ENCODE results near the gene USP13.

USP13 gene

GRCh38 chr3:179610066-179610465 lies 42.8 kb upstream of the USP13 start:
- TF ChIP-seq CTCF (IDR thresholded peaks at IDR 0.05; ENCODE audit: low read depth, low read length): no peak
- H3K4me3 ChIP-seq (ENCODE audit: low read depth, low read length): no peak overlapping the region

- H3K4me3 ChIP-seq (ENCODE audit: low read depth, low read length): no peak overlapping the region
Measured at GRCh38 chr3:179613807-179614206, 39.0 kb upstream of the USP13 start.

GRCh38 chr3:179615458-179616173 lies 37.2 kb upstream of the USP13 start:
- H3K4me3 ChIP-seq (ENCODE audit: low read depth, low read length): no peak overlapping the region
- TF ChIP-seq CTCF (IDR thresholded peaks at IDR 0.05; ENCODE audit: low read depth, low read length): no peak

More at GRCh38 chr3:179613807-179614206, 39.0 kb upstream of the USP13 start:
- no peak for TF ChIP-seq CTCF (IDR thresholded peaks at IDR 0.05; ENCODE audit: low read depth, low read length)

GRCh38 chr3:179622023-179622422 lies 30.8 kb upstream of the USP13 start:
- no peak overlapping the region for H3K4me3 ChIP-seq (ENCODE audit: low read depth, low read length)
- TF ChIP-seq CTCF (IDR thresholded peaks at IDR 0.05; ENCODE audit: low read depth, low read length): no peak

- no peak overlapping the region for H3K4me3 ChIP-seq (ENCODE audit: low read depth, low read length)
- TF ChIP-seq CTCF (IDR thresholded peaks at IDR 0.05; ENCODE audit: low read depth, low read length): no peak
Measured at GRCh38 chr3:179624451-179624850, 28.4 kb upstream of the USP13 start.

GRCh38 chr3:179630753-179631451 lies 21.9 kb upstream of the USP13 start:
- H3K4me3 ChIP-seq (ENCODE audit: low read depth, low read length): no peak overlapping the region
- no peak for TF ChIP-seq CTCF (IDR thresholded peaks at IDR 0.05; ENCODE audit: low read depth, low read length)

GRCh38 chr3:179640469-179640868 lies 12.4 kb upstream of the USP13 start:
- no peak overlapping the region for H3K4me3 ChIP-seq (ENCODE audit: low read depth, low read length)
- no peak for TF ChIP-seq CTCF (IDR thresholded peaks at IDR 0.05; ENCODE audit: low read depth, low read length)
